SK-N-MC (cell line): ENCODE data around the gene GNGT2.

Source experiments
- DNase-seq: peaks from one replicate; pipeline ENCODE4 v3.0.0-alpha.2; 2011; ENCODE audit warnings: low read depth, low spot score
- H3K27ac ChIP-seq: fragments of 200-600 bp; sonication (generic); 2 replicates; pipeline ENCODE4 v1.5.1; 2016; ENCODE audit warnings: mixed run types
- H3K36me3 ChIP-seq: fragments of 200-600 bp; sonication (generic); 2 replicates; pipeline ENCODE4 v1.6.1; 2017; ENCODE audit warnings: antibody characterized with exemption, low read length, mixed read lengths; ENCODE audit not compliant: insufficient read depth
- H3K4me3 ChIP-seq: fragments of 200-600 bp; sonication (generic); 2 replicates; pipeline ENCODE4 v1.5.1; 2016
- H3K9ac ChIP-seq: fragments of 200-600 bp; sonication (generic); 2 replicates; pipeline ENCODE4 v1.8.0; 2017; ENCODE audit warnings: mixed run types, mixed read lengths; ENCODE audit not compliant: insufficient read length
- H3K9me3 ChIP-seq: fragments of 200-600 bp; sonication (generic); 2 replicates; pipeline ENCODE4 v1.6.1; 2017; ENCODE audit warnings: low read depth, mild to moderate bottlenecking, antibody characterized with exemption, low read length, moderate library complexity, mixed read lengths
- EZH2 ChIP-seq: fragments of 200-600 bp; sonication (generic); IDR thresholded peaks from one replicate; pipeline ENCODE4 v1.6.1; 2017; ENCODE audit warnings: antibody characterized with exemption
- FOXP2 ChIP-seq: optimal IDR thresholded peaks from 2 replicates; pipeline ENCODE3; 2011; ENCODE audit warnings: mild to moderate bottlenecking, moderate library complexity; ENCODE audit not compliant: insufficient read depth; ENCODE audit errors: extremely low read length, control extremely low read depth
- POLR2AphosphoS5 ChIP-seq: IDR thresholded peaks from 2 replicates; pipeline ENCODE4 v1.6.1; 2012; ENCODE audit warnings: mild to moderate bottlenecking, low read depth, low read length, borderline replicate concordance

Gene GNGT2

GRCh38 chr17:49224997-49225337 is 14.6 kb upstream of the GNGT2 start:
- H3K9ac ChIP-seq: no peak overlapping the region
- no peak overlapping the region for H3K4me3 ChIP-seq
- H3K9me3 ChIP-seq: no peaks in the 10 kb centered on the region
- DNase-seq: no peak
- H3K27ac ChIP-seq: no peak overlapping the region
- no peak; the same call in 1 of the 2 replicates for TF ChIP-seq POLR2AphosphoS5
- TF ChIP-seq EZH2: no peak
- no peak for TF ChIP-seq FOXP2
- H3K36me3 ChIP-seq: peaks cover 40% of the 10 kb centered on the region

GRCh38 chr17:49224198-49224996 is 14.0 kb upstream of the GNGT2 start:
- no peak overlapping the region for H3K9ac ChIP-seq
- H3K27ac ChIP-seq: no peak overlapping the region
- TF ChIP-seq POLR2AphosphoS5: no peak
- no peak for TF ChIP-seq FOXP2
- TF ChIP-seq EZH2: no peak
- H3K36me3 ChIP-seq: peaks cover 40% of the 10 kb centered on the region
- H3K9me3 ChIP-seq: no peaks in the 10 kb centered on the region
- DNase-seq: no peak
- H3K4me3 ChIP-seq: no peak overlapping the region

GRCh38 chr17:49223517-49224197 is 13.3 kb upstream of the GNGT2 start:
- H3K27ac ChIP-seq: peak overlapping the region; percentile 59
- H3K4me3 ChIP-seq: no peak overlapping the region
- H3K36me3 ChIP-seq: peaks cover 40% of the 10 kb centered on the region
- no peak for TF ChIP-seq FOXP2
- TF ChIP-seq POLR2AphosphoS5: no peak; the same call in 1 of the 2 replicates
- no peak for TF ChIP-seq EZH2
- no peaks in the 10 kb centered on the region for H3K9me3 ChIP-seq
- no peak for DNase-seq
- no peak overlapping the region for H3K9ac ChIP-seq

- no peak overlapping the region for H3K4me3 ChIP-seq
Observed at GRCh38 chr17:49223168-49223516, 12.8 kb upstream of the GNGT2 start.

GRCh38 chr17:49219987-49220386 is 9.6 kb upstream of the GNGT2 start:
- Histone ChIP-seq H3K36me3 (peaks cover 20% of the 10 kb centered on the region; the same call in 1 of the 2 replicates), H3K9ac (no peak overlapping the region), H3K9me3 (no peaks in the 10 kb centered on the region), H3K4me3 (no peak overlapping the region), H3K27ac (no peak overlapping the region)
- TF ChIP-seq POLR2AphosphoS5: no peak
- no peak for TF ChIP-seq FOXP2
- no peak for DNase-seq

More at GRCh38 chr17:49223168-49223516, 12.8 kb upstream of the GNGT2 start:
- H3K9me3 ChIP-seq: no peaks in the 10 kb centered on the region
- TF ChIP-seq POLR2AphosphoS5: no peak
- no peak for TF ChIP-seq EZH2
- TF ChIP-seq FOXP2: no peak
- DNase-seq: no peak
- no peak overlapping the region for H3K9ac ChIP-seq
- peak overlapping the region; percentile 59 for H3K27ac ChIP-seq
- H3K36me3 ChIP-seq: peaks cover 40% of the 10 kb centered on the region

GRCh38 chr17:49218941-49219913 is 8.9 kb upstream of the GNGT2 start:
- DNase-seq: no peak
- no peak overlapping the region for H3K27ac ChIP-seq
- no peak overlapping the region for H3K4me3 ChIP-seq
- H3K9me3 ChIP-seq: no peaks in the 10 kb centered on the region
- peaks cover 13% of the 10 kb centered on the region; the same call in 1 of the 2 replicates for H3K36me3 ChIP-seq
- no peak for TF ChIP-seq EZH2
- TF ChIP-seq FOXP2: no peak
- TF ChIP-seq POLR2AphosphoS5: no peak
- no peak overlapping the region for H3K9ac ChIP-seq

- H3K36me3 ChIP-seq: no peaks in the 10 kb centered on the region
- no peak overlapping the region for H3K9ac ChIP-seq
- no peak for TF ChIP-seq EZH2
- H3K27ac ChIP-seq: no peak overlapping the region
- no peak for DNase-seq
- H3K4me3 ChIP-seq: no peak overlapping the region
- H3K9me3 ChIP-seq: no peaks in the 10 kb centered on the region
Observed at GRCh38 chr17:49217651-49218413, 7.5 kb upstream of the GNGT2 start.
